HepG2 (cell line): ENCODE measurements around the gene NEGR1.

Experiments
- CTCF ChIP-seq: sonication (generic); formaldehyde crosslinking; IDR thresholded peaks from 2 replicates; pipeline ENCODE4 v1.5.0; 2020; ENCODE audit warnings: mild to moderate bottlenecking, missing genetic modification reagents, moderate library complexity
- ETV5 ChIP-seq: IDR thresholded peaks from 2 replicates; pipeline ENCODE4 v1.6.1; 2018; ENCODE audit warnings: missing biosample characterization, missing genetic modification reagents, inconsistent platforms, borderline replicate concordance
- MIXL1 ChIP-seq: IDR thresholded peaks from 2 replicates; pipeline ENCODE4 v1.6.1; 2016
- PATZ1 ChIP-seq: sonication (generic); formaldehyde crosslinking; IDR thresholded peaks from 2 replicates; pipeline ENCODE4 v1.4.0; 2020; ENCODE audit warnings: missing genetic modification reagents
- POLR2A ChIP-seq, 2 experiments: IDR thresholded peaks; 2 replicates each; pipeline ENCODE4 v1.6.1; 2011; ENCODE audit warnings: low read depth in 2 of 2, low read length in 2 of 2, mild to moderate bottlenecking in 1 of 2, moderate library complexity in 1 of 2; ENCODE audit not compliant: insufficient read depth in 1 of 2
- SIN3A ChIP-seq: IDR thresholded peaks from 2 replicates; pipeline ENCODE4 v1.6.1; 2011; ENCODE audit warnings: low read depth, mild to moderate bottlenecking, control low read depth, low read length, borderline replicate concordance
- TAF1 ChIP-seq: sonication (generic); formaldehyde crosslinking; IDR thresholded peaks from 2 replicates; pipeline ENCODE4 v1.4.0; 2020; ENCODE audit warnings: missing genetic modification reagents
- ZKSCAN1 ChIP-seq: fragments of 150-350 bp; IDR thresholded peaks from 2 replicates; pipeline ENCODE4 v1.6.1; 2014; ENCODE audit warnings: low read length
- ZNF737 ChIP-seq: sonication (generic); formaldehyde crosslinking; IDR thresholded peaks from 2 replicates; pipeline ENCODE4 v1.5.0; 2020; ENCODE audit warnings: missing genetic modification reagents, mild to moderate bottlenecking, borderline replicate concordance

- TF ChIP-seq PATZ1 (no peak), TAF1 (CRISPR knock-in tag) (no peak), ZNF737 (CRISPR knock-in tag) (no peak), CTCF (CRISPR knock-in tag) (no peak), MIXL1 (CRISPR knock-in tag) (no peak), POLR2A (IDR thresholded peaks at IDR 0.05; ENCODE audit: insufficient read depth in 1 of 2, low read depth in 2 of 2, low read length in 2 of 2) (no peak), ETV5 (no peak), ZKSCAN1 (no peak), SIN3A (no peak)
Observed at GRCh38 chr1:72227667-72228066, 54.7 kb downstream of the NEGR1 start.
